ACC112 (cell line): ENCODE measurements around the gene SYTL5.

Source experiments
- H2AFZ ChIP-seq: fragments of 200-600 bp; sonication (generic); one replicate; pipeline ENCODE4 v1.6.0; 2017; ENCODE audit warnings: antibody characterized with exemption, low read length; ENCODE audit not compliant: unreplicated experiment
- H3K27ac ChIP-seq: fragments of 200-600 bp; sonication (generic); 2 replicates; pipeline ENCODE4 v1.5.1; 2014; ENCODE audit warnings: low read depth, mild to moderate bottlenecking, antibody characterized with exemption, low read length, moderate library complexity
- H3K27me3 ChIP-seq: fragments of 200-600 bp; sonication (generic); 2 replicates; pipeline ENCODE4 v1.6.1; 2014; ENCODE audit warnings: mild to moderate bottlenecking, antibody characterized with exemption, low read length, moderate library complexity, mixed read lengths; ENCODE audit not compliant: insufficient read depth
- H3K36me3 ChIP-seq: fragments of 200-600 bp; sonication (generic); 2 replicates; pipeline ENCODE4 v1.6.1; 2016; ENCODE audit warnings: mild to moderate bottlenecking, antibody characterized with exemption, low read length, moderate library complexity, mixed read lengths; ENCODE audit not compliant: insufficient read depth
- H3K4me1 ChIP-seq: fragments of 200-600 bp; sonication (generic); one replicate; pipeline ENCODE4 v1.6.1; 2016; ENCODE audit warnings: low read length, mixed read lengths; ENCODE audit not compliant: insufficient read depth, unreplicated experiment, control insufficient read depth
- H3K4me3 ChIP-seq: fragments of 200-600 bp; sonication (generic); 2 replicates; pipeline ENCODE4 v1.5.1; 2014; ENCODE audit warnings: mild to moderate bottlenecking, low read depth, low read length
- H3K79me2 ChIP-seq: fragments of 200-600 bp; sonication (generic); one replicate; pipeline ENCODE4 v1.6.0; 2016; ENCODE audit warnings: low read length; ENCODE audit not compliant: control insufficient read depth, unreplicated experiment, insufficient read depth

SYTL5 gene

GRCh38 chrX:38170556-38170955 is 164.2 kb downstream of the SYTL5 start:
- Histone ChIP-seq H3K4me1 (no peaks in the 10 kb centered on the region), H3K79me2 (no peaks in the 10 kb centered on the region), H3K36me3 (no peaks in the 10 kb centered on the region), H3K4me3 (no peak overlapping the region), H2AFZ (no peak overlapping the region), H3K27ac (no peak overlapping the region), H3K27me3 (no peaks in the 10 kb centered on the region)

- Histone ChIP-seq H3K4me3 (no peak overlapping the region), H3K36me3 (no peaks in the 10 kb centered on the region), H3K27ac (no peak overlapping the region), H3K27me3 (no peaks in the 10 kb centered on the region), H3K4me1 (no peaks in the 10 kb centered on the region), H3K79me2 (no peaks in the 10 kb centered on the region), H2AFZ (no peak overlapping the region)
These were observed 166.2 kb downstream of the SYTL5 start for GRCh38 chrX:38172596-38172995.

DNA sequence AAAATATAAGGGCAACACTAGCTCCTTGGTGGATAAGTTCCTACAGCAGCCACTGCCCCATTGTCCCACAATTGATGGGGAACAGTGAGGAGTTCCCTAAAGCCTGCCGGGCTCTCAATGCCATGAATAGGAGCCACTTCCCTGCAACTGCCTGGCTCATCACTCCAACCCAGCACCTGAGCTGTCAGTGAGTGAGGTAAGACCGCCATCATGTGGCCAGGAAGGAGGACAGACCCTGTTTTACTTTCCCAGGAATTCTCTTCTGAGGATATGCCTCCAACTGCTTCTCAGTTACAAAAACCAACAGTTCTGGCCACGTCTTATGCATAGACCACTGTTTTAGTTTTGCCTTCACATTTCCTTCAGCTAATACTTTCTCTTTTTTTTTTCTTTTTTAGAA is 168.8 kb downstream of the SYTL5 start:
- no peak overlapping the region for H3K27ac ChIP-seq
- no peak overlapping the region for H2AFZ ChIP-seq
- H3K4me3 ChIP-seq: no peak overlapping the region
- peaks cover 1% of the 10 kb centered on the region for H3K79me2 ChIP-seq
- no peaks in the 10 kb centered on the region for H3K4me1 ChIP-seq
- H3K27me3 ChIP-seq: no peaks in the 10 kb centered on the region
- H3K36me3 ChIP-seq: no peaks in the 10 kb centered on the region

GRCh38 chrX:38178396-38178795 is 172.0 kb downstream of the SYTL5 start:
- Histone ChIP-seq H3K79me2 (peaks cover 11% of the 10 kb centered on the region), H2AFZ (no peak overlapping the region), H3K36me3 (no peaks in the 10 kb centered on the region)

More at GRCh38 chrX:38178396-38178795, 172.0 kb downstream of the SYTL5 start:
- H3K4me1 ChIP-seq: no peaks in the 10 kb centered on the region
- no peak overlapping the region for H3K4me3 ChIP-seq
- no peak overlapping the region for H3K27ac ChIP-seq
- no peaks in the 10 kb centered on the region for H3K27me3 ChIP-seq
